GF-D8 (cell line): ENCODE results near the gene PTPRD.

Source experiments
- DNase-seq: peaks from one replicate; lab custom pipeline; 2025; lab: John Stamatoyannopoulos, UW

The PTPRD gene

DNA sequence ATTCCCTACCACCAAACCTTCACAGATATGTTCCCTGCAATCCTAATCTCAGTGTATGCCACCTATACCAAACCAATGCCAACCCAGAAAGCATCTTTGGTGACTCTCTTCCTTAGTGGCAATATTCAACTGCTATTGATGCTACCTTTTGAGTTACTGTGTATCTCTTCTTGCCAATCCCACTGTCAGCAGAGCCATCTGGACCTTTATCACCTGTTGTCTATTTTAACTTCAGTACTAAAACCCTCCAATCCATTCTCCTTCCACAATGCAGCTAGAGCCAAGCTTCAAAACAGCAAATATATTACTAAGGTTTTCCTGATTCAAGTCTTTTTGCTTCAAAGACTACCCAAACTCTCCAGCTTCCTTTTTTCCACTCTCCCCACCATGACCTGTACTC lies 2036.1 kb downstream of the PTPRD start:
- no peak for DNase-seq

DNA sequence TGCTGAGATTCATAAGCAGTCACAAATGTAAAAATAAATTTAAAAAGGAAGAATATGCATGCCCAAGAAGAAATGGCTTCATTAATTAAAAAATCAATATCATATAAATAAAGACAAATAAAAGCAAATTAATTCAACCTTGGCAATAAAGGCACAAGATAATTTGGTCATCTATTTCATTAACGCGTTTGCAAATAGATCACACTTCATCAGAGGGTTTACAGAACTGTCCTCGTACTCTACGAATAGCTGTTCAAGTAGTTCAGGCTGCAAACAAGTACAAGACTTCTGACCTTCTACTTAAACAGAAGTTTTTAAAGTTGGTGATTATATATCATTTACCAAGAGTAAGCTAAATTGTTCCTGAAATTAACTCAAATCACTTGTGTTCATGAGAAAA lies 2038.0 kb downstream of the PTPRD start:
- DNase-seq = no peak

DNA sequence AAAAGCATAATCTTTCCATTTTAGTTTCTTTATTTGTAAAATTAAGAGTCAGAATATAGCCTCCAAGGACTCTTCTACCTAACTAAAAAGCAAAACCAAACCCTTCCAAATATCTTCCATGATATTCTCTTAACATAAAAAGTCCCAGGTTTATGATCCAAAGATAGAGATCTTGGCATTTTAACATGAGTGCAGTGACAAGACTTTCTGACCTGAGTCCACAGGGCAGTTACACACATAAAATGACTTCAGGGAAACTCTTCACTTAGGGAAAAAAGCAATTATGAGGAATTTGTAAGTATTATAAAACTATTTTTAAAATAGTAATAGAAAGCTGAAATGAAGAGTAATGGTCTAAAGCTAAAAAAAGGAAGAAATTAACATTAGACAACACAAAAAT lies 2040.6 kb downstream of the PTPRD start:
- DNase-seq = no peak

DNA sequence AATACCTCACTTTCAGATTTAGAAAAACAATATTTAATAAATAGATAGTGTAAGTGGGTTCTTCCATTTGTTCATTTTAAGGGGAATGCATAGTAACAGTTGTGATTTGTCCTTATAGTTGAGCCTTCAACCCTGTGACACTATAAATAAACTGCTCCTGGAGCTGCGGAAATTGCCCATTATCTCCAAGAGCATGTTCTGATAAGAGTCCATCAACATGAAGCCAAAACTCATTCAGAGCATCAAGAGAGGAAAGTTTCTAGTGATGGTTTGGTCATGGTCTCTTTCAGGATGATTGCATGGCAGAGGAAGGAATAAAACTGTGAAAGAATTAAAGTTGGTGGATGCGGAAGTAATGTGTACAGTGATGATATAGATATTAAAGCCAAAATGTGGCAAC lies 2041.2 kb downstream of the PTPRD start:
- DNase-seq = no peak

DNA sequence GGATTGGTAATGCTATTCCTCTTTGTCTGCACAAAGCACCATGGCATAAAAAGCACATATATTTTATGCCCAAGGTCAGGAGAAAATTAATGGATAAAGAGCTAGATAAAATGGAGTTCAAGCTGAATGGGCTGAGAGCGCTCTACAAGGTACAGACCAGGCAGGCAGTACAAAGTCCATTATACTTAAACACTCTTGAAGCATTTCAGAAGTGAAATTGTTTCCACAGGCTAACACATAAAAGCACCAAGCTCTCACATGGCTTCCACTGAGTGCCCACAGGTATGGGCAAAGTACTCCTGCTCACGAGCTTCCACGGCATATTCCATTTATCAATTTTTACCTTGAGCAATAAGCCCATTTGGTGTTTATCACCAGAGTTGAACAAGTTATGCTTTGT lies 2042.0 kb downstream of the PTPRD start:
- no peak for DNase-seq

DNA sequence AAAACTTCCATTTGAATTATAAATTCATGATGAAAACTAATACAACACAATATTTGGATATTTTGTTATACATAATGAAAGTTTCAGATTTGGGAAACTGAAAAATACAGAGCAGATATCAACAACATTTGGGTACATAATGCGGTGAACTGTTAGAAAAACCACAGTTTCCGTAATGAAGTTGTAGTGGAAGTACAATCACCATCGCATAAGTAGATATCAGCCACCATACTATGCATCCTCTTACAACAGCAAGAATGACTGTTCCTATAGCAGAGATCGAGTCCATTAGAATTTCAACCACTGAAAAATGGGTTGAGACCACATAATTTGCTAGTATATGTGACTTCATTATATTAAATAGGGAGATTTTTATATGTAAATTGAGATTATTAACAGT lies 2043.0 kb downstream of the PTPRD start:
- DNase-seq = no peak

DNA sequence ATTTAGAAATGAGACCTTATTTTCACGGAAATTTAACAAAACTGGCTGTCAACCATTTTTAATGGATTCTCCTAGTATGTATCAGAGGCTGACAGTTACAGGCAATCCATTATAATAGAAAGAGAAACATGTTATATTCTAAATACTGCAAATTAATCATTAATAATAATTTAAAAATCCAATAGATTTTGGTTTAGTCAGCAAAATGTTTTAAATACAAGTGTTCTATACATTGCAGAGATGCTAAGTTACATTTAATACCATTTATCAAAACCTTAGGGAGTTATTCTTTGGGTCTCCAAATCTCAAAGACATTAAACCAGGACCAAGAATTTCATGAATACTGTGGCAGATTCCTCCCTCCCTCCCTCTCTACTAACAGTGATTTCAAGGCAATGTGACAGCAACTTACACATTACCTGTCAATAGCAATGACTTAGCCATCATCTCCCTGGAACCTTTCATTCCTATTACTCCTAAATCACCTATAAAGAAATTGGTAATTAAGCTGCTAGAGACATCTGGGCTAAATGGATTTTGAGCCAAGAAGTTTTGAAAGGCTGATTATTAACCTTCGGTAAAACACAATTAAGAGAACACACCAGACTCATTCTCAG lies 2044.7 kb downstream of the PTPRD start:
- DNase-seq = no peak

DNA sequence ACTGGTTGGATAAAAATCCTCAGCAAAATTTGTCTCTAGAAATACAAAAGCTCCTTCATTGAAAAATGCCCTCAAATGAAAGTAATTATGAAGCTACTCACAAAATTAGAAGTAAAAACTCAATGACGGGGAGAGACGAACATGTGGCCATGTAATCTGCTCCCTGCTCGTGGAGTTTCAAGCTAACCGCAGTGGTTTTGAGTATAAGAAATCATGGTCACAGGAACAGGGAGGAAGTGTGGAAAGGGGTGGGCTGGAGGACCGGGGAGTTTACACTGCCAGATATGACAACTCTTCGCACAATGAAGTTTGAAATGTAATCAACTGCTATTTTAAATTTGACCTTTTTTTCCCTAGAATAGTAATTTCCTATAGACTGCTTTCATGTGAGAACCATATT lies 2047.8 kb downstream of the PTPRD start:
- no peak for DNase-seq

DNA sequence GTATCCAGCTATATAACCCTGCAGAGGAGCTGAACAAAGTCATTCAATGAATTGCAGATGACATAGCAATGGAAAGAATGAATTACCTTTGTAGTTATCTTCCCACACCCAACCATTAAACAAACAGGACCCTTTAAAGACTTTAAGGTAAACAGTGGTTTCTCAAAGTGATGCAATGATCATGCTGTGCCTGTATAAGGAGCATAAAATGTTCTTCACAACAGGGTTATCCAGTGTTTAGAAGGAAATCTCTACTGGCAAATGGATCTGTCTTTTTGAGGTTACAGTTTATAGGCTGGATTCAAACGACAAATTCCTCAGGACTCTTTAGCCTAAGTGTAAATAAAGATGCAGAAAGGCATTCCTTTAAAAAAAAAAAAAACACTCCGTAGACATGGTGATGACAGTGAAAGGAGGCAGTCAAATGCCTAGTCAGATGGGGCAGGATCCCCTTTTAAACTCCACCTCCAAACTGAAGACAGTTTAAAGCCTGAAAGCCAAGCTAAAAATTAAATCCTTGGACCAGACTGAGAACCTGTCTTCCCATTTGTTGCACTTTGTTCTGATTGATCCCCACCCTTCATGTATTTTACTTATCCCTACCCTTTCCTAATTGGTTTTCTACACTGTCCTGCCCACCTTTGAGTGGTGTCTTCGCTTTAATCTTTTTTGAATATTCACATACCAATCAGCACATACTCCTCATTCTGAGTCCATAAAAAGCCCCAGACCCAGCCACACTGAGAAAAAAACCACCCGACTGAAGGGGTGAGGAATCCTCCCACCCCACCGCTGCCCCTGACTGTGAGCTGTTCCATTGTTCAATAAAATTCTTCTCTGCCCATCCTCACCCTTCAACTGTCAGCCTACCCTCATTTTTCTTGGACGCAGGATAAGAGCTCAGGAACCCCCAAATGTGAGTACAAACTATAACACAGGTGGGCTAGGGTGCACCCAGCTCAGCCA lies 2052.0 kb downstream of the PTPRD start:
- no peak for DNase-seq

DNA sequence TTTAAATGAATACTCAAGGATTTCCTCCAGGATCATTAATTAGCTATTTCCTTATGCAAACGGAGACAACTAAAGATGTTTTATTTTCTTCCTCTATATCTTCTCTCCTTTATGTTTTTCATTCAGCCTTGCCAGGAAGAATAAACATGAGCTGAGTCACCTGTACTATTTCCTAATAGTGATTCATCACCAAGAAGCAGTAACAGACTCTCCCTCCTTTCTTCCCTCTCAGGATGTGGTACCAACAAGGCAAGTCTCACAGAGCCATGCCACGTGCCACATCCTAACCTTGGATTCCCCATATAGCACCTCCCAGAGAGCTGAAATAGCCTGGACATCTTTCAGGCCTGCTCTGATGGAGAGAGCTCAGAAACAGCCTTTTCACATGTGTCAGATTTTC lies 2054.6 kb downstream of the PTPRD start:
- no peak for DNase-seq

DNA sequence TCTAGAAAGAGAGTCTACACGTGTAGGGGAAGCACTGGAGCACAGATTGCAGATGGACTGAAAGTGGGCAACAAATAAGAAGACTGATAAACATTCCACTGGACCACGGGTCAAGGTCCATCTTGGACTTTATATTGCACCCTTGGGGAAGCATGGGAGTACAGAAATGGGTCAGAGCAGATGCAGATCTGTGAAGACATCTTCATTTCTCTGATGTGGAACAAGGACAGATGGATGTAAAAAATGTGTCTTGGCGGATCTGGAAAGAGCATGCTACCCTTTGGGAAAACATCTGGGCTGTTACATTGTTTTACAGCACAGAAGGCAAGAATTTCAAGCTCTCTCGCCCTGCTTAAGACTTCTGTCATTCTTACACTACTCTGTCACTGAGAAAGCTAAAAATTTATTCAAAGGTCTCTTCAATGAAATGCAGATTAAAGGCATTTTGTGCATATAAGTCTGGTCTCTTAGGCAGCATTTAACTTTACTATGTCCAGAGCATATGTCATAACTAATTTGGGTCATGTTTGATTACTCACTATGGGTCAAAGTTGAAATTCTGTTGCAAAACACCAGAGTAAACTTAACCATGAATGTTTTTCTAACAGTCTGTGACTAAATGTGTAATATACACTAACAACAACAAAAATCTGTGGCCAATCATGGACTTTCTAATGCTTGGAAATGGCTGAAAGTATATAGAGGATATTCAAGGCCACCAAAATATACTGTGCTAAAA lies 2056.9 kb downstream of the PTPRD start:
- DNase-seq = no peak

DNA sequence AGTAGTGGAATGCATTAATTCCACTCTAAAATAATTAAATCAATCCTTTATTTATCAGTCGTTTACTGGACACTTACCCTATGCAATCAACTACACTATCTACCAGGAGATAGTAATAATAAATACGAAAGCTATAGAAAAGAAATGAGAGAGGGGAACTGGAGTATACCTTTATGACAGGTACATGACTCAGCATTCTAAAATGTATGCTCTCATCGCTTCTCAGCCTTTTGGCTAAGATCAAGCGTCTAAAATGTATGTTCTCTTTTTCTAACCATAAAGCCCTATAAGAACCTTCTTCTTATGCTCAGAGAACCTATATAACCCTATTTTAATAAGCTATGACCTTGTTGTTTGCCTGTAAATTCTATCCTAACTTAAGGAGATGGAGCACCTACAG lies 2059.4 kb downstream of the PTPRD start:
- DNase-seq = no peak

DNA sequence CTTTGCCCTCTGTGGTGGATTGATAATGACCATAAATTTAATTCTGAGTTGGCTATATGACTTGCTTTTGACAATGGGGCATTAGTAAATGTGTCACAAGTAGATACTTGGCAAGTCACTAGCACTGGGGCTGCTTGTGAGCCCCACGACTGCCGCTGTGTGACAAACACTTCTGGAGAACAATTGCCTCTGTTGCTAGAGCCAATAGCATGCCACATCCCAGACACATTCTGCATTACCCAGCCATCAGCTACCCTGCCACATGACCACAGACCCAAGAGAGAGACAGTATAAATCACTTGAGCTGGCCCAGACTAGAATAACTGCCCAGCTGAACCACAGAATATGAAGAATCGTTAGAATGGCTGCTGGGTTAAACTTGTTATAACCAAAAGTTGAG lies 2060.1 kb downstream of the PTPRD start:
- no peak for DNase-seq

DNA sequence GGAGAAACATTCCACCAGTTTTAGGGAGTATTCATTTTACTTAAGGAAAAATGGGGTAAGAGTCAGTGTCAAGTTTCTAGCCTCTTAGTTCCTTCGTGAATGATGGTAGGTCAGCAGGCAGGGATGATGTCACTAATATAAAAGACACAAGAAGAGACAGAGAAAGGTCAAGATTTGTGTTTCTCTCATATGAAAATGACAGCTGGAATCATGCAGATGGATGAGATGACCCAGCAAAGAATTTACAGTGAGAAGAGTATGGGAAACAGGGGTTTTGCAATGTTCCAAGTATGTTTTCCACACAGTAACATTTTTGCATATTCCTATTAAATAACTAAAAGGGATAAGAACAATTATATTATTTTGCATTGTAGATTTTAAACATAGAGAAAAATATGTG lies 2063.6 kb downstream of the PTPRD start:
- DNase-seq = no peak

DNA sequence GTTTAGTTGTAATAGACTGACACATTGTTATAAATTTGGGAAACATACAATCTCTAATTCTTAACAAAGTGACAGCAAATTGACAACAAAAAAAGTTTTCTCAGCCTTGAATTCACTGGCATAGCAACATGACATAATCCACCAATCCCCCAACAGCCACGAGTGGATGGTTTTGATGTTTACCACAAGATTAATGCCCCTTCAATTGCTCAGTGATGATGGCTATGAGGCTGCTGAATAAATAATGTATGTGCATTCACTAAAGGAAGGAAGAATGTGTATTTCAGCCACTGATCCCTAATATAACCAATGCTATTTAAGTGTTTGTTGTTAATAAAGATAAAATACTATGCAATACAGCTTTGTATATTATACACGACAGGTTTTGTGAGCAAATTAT lies 2069.6 kb downstream of the PTPRD start:
- DNase-seq = no peak

DNA sequence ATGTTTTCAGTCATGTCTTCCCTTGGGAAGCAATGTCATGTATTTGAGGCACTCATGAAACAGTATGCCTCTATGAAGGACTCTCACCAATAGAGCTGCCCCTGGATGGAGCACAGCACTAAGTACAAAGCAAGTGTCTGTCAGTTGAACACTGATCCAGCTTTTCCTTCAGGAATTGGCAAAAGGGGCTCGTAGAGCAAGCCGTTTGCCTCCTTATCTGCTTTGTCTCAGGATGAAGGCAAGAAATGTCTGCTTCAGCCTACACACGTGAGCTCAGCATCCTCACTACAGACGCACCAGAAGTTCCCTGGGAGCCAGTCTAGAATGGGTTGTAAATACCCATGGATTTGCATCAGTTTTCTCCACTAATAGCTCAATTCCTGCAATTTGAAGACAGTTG lies 2070.3 kb downstream of the PTPRD start:
- DNase-seq = no peak

DNA sequence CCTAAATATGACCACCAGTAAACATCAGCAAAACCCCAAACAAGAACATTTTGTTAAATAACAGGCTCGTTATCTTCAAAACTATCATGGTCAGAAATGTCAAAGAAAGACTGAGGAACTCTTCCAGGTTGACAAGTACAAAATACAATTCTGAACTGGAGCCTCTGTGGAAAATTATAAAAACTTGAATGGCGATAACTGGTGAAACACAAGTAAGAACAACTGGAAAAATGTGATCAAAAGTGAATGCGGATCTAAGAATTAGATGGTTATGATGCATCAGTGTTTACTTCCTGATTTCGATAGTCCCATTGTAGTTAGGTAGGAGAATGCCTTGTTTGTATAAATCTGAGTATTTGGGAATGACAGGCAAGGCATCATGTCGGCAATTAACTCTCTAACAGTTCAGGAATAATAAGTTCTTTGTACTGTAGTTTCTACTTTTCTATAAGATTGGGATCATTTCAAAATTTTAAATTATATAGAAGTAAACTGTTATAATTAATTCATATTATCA lies 2073.1 kb downstream of the PTPRD start:
- no peak for DNase-seq

DNA sequence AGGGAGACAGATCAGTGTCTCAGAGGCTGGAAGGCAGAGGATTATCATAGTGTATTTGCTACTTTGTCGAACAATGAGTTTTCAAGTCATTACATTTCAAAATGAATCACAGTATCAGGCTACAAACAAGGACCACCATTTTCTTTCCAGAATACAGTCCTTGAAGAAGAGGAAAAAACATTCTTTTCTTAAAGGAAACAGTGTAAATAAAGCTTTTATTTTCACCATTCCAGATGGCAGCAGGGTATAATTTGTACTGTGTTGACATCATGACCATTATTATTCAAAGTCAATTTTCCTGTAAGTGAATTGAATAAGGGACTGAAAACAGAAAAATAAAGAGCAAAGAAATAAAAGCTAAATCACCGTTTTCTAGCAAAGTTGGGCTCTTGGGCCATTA lies 2076.0 kb downstream of the PTPRD start:
- no peak for DNase-seq

DNA sequence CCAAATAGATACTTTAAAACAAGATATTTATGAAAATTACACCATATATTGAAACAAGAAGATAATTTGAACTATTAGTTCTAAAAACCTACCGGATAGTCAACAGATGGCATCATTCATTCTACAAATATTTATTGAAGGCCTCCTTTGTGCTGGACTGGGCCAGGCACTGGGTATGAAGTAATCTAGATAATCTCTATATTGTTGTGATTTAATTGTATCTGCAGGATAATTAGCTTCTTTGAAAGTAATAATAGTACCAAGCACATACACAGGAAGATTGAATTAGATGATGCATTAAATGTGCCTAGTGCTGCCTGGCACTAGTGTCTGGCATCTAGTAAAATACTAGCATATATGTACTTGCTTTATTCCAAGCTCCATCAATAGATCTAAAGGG lies 2078.0 kb downstream of the PTPRD start:
- DNase-seq = no peak

DNA sequence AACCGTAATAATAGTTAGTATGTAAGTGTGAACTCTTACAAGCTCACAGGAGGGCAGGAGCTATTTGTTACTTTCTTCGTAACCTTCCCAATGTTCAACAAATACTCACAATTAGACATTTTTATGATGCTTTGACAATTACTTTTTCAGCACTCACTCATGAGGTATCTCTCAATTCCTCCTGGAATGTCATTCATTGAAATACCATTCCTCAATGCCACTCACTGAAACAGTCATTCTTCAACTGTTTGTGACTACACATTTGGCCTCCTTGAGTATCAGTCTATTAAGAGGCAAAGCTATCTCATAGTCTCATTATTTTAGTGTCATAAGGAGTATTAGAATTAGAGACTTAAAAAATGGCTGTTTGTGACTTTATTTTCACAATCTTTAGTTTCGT lies 2079.1 kb downstream of the PTPRD start:
- no peak for DNase-seq

DNA sequence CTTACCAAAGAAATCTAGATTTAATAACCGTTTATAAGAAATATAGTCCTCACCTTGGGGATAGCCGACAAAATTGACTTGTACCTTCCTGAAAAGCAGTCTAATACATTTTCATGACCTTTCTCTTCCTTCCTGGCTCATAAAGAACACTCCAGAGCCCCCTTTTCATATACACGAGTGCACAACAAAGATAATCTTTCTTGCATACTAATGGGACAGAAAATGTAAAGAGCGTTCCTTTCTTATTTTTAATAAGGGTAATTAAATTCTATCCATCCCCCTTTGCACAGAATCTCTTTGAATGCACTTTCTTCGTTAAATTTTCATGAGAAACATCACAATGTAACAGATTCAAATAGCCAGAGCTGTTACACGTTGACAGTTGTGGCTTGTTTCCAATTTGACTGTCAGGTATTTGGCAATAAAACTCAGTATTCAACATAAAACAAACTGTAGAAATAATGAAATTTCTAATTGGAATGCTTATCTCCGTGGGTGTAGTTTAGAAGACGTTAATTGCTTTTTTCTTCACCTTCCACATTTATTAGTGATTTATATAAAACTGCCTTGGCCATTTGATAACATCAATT lies 2080.9 kb downstream of the PTPRD start:
- no peak for DNase-seq

DNA sequence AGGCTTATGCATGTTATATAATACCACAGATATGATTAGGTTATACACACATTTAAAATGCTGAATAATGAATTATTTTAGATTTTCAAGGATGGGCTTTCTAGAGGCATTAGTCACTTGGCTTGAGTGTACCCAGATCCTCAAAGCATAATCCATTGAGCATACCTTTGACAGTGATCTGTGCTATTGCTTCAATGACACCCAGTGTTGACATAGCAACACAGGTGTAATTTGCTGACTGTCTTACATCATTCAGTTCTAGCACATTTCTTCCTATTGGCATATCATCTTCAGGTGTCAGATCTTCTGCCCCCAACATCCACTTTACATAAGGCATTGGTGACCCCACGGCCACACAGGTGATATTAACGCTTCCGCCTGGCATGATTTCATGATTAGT lies 2091.7 kb downstream of the PTPRD start:
- DNase-seq = no peak
